GM18526 (cell line): ENCODE results near the gene KREMEN2.

ENCODE experiments used
- POLR2A ChIP-seq: IDR thresholded peaks from 3 replicates; pipeline ENCODE4 v1.6.1; 2011; ENCODE audit not compliant: insufficient read length; ENCODE audit errors: extremely low read depth

The KREMEN2 gene

DNA sequence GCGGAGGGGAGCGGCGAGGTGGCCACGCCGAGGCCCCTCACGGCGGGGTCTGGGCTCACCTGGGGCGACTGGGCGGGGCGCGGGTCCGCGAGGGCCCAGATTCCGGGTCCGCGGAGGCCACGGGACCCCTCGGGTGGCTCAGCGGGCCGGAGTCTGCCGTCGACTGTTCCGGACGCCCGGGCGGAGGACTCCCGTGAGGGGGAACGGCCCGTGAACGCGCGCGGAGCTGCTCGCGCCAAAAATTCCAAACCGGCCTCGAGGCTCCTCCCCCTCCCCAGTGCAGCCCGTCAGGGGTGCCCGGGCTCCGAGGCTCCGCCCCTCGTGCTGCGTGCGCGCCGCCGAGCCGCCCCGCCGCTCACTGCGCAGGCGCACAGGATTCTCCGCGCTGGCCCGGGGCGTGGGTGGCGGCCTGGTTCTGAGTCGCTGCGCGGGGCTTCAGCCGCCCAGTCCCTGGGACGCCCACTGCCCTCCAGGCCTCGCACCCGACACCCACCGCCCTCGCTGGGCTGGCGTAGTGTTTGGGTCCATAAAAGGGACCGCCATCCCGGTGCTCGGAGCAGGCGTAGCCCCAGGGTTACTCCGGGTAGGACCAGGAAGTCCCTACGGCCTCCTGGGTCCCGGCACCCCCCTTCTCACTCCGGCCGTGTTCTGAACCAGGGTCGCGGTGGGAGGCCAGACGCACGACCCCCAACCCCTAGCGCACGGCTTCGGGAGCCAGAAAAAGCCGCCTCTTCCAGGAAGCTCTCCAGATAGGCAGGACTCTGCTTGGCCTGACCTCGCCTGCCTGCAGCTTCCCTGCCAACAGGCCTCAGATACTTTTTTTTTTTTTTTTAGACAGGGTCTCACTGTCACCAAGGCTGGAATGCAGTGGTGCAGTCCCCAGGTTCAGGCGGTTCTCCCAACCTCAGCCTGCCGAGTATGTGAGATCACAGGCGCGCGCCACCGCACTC lies 16.4 kb downstream of the KREMEN2 start, which contains the start of gene PKMYT1:
PKMYT1 (minus strand) TSS at position 220 of the 950 bp plus-strand sequence. CDS start 789 bp downstream, outside the sequence.
- peak; percentile 96 for TF ChIP-seq POLR2A

DNA sequence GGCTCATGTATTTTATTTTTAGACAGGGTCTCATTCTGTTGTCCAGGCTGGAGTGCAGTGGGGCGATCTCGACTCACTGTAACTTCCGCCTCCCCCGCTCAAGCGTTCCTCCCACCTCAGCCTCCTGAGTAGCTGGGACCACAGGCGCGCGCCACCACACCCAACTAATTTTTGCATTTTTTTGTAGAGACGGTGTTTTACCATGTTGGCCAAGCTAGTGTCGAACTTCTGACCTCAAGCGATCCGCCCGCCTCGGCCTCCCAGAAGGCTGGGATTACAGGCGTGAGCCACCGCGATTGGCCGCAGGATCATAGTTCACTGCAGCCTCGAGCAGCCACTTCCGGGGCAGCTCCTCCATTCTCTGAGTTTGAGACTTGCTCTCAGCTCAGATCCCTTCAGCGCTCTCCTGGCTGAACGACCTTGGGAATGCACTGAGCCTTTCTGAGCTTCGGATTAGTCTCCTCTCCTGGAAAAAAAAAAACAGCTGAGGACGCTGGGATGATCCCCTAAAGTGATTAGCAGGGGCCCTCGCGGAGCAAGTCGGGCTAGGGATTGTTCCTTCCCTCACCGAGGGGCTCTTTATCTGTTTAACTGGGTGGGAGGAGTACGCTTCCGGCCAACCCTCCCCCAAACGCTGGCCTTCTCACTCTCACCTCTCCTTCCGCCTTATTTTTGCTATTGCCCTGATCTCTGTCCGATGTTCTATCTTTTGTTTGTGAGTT lies 17.3 kb downstream of the KREMEN2 start:
- no peak for TF ChIP-seq POLR2A

DNA sequence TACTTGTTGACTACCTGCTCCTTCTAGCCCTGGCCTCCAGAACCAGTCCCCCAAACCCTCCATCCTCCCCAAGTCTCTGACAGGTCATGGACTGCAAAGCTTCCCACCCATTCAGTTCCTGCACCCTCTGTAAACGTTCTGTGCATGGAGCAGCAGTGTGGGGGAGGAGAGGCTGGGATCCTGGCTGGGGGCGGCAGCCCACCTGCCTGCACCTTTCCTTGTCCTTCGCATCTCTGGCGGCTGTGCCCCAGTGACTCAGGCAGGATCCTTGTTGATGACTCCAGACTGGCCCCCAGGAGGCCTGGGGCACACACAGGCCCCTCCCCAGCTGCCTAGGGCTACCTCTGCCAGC lies 17.8 kb downstream of the KREMEN2 start:
- no peak for TF ChIP-seq POLR2A

DNA sequence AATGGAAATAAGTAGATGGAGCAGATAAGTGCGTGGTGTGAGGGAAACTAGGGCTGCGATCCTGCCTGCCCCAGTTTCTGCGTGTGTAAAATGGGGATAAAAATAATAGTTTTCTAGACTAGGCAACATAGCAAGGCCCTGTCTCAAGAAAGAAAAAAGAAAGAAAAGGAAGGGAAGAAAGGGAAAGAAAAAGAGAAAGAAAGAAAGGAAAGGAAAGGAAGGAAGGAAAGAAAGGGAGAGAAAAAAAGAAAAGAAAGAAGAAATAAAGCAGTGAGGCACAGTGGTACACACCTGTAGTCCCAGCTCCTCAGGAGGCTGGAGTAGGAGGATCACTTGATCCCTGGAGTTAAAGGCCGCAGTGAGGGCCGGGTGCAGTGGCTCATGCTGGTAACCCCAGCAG lies 18.3 kb downstream of the KREMEN2 start:
- TF ChIP-seq POLR2A, result no peak

DNA sequence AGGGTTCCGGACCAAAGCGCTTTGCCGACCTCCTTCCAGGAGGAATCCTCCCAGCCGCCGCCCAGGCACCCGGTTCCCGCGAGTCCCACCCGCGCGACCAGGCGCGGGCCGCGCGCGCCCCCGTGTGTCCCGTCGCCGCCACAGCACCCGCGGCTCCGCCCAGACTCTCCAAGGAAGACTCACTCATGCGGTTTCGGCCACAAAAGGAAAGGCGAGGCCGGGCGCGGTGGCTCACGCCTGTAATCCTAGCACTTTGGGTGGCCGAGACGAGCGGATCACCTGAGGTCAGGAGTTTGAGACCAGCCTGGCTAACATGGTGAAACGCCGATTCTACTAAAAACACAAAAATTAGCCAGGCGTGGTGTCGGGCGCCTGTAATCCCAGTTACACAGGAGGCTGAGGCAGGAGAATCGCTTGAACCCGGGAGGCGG lies 19.6 kb downstream of the KREMEN2 start:
- TF ChIP-seq POLR2A, result no peak

GRCh38 chr16:2985462-2985861 lies 21.4 kb downstream of the KREMEN2 start:
- TF ChIP-seq POLR2A, result no peak

DNA sequence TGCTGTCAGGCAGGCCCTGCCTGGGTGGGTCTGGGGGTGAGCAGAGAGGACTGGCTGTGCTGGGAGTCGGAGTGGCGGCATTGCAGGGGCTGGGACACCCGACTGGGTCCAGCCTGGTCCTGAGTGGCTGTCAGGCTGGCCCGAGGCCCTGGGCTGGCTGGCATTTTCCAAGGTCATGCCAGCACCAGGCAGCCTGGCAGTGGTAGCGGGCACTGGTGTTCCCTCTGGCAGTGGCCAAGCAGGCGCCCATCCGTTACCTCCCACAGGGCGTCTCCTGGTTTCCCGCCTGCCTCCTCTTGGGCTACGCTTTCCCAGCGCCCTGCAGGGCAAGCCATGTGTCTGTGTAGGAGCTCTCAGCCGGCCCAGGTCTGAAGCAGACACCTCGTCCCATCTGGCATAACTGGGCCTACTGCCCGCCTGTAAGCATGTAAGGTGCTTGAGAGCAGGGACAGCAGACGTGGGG lies 21.8 kb downstream of the KREMEN2 start:
- no peak for TF ChIP-seq POLR2A

- TF ChIP-seq POLR2A, result no peak
Measured at GRCh38 chr16:2986623-2987188, 22.6 kb downstream of the KREMEN2 start.

GRCh38 chr16:2987286-2987685 lies 23.2 kb downstream of the KREMEN2 start:
- no peak for TF ChIP-seq POLR2A

DNA sequence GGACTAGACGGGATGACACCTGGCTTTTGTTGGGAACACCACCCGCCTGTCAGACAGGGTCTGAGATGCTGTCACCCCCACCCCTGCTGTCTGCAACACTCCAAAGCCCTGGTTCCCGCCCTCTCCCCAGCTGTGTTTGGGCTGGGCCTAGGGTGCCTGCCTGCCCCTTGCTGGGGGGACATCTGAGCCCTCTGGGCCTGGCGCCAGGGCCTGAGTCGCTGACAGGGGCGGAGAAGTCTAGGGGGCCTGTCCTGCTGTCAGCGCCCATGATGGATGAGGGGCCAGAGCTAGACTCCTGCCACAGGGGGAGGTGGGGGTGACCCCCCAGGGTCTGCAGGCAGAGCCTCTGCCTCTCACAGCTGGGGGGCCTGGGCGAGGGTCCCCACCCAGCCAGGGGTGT lies 23.8 kb downstream of the KREMEN2 start:
- TF ChIP-seq POLR2A, result no peak

GRCh38 chr16:2988590-2989099 lies 24.6 kb downstream of the KREMEN2 start:
- TF ChIP-seq POLR2A, result no peak

GRCh38 chr16:2990891-2991290 lies 26.8 kb downstream of the KREMEN2 start:
- no peak for TF ChIP-seq POLR2A

DNA sequence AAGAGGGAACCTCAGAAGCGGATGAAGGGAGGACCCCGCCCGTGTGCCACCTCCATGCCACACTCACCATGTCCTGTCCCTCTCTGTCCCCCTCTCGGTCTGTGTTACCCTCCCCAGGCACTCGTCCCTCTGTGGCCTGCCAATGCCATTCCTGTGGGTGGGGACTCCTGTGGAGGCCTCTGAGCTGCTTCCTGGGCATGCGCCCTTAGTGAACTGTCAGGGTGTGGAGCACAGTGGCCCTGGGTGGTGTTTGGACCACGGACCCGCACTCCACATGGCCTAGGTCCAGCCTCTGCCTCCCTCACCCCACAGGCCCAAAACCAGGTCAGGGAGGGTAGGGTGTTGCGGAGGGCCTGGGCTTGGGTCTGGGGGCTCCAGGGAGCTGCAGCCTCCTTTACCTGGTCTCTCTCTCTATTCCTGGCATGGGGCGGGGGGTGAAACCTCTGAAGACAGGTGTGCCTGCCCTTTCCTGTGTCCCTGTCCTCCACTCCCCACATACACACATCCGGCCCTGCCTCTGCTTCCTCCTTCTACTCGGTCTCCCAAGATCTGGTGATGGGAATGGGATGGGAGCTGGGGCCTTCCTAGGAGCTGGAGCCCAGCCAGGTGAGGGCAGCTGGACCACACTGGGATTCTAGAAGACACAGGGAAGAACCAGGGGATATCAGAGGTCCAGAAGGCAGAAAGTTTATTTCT lies 27.6 kb downstream of the KREMEN2 start:
- no peak for TF ChIP-seq POLR2A

DNA sequence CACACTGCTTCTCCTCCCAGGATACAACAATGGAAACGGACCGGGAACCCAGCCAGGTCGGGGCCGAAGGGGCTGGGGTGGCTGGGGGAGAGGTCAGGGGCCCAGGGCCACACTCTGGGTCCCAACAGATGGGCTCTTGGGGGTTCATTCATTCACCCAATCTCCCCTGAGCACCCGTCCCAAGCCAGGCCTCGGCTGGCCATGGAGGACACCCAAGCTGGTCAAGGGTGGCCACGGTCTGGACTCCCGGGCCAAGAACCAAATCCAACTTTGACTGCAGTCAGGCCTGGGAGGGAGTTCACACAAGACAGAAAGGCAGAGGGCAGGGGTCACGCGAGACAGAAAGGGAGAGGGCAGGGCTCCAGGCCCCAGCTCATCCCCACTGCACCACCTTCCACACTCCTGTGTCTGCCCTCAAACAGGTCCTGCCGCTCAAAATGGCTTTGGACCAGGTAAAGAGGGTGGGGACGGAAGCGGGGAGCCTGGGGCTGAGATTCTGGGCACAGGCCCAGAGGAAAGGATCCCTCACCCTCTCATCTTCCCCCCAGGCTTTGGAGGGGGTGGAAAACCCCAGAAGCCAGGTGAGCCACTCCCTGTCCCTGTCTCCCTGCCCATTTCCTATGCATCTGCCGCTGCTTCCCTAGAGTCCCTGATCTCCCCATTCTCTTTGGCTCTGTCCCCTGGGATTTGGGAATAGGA lies 28.5 kb downstream of the KREMEN2 start:
- no peak for TF ChIP-seq POLR2A
